Measurements from ENCODE around the gene CD300A.
"Not testable (repeated sequence)": the region's sequence is repeated elsewhere in the genome, so short reads cannot be mapped to it uniquely, and the experiment has no call there.

Gene CD300A

DNA sequence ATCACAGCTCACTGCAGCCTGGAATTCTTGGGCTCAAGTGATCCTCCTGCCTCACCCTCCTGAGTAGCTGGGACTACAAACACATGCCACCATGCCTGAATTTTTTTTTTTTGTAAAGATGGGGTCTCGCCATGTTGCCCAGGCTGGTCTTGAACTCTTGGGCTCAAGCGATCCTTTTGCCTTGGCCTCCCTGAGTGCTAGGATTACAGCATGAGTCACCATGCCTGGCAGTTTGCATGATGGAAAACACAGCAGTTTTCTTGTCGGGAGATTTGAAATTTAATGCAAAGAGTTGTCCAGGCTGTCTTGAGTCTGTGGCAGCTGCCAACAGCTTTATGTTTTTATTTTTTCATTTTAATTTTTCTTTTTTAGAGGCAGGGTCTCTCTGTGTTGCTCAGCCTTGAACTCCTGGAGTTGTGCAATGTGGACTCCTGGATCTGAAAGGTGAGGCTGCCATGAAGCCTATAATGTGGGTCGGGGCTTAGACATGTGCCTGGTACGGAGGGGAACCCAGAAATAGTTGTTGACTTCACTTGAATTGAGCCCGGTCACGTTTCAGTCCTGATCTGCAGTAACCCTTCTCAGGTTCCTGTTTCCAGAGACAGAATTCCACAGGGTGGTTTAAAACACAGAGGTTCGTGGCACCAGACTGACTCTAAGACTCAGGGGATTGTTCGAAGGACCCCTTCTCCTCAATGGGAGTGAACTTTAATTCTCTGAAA is 18.7 kb downstream of the CD300A start:
- no peak for DNase-seq

DNA sequence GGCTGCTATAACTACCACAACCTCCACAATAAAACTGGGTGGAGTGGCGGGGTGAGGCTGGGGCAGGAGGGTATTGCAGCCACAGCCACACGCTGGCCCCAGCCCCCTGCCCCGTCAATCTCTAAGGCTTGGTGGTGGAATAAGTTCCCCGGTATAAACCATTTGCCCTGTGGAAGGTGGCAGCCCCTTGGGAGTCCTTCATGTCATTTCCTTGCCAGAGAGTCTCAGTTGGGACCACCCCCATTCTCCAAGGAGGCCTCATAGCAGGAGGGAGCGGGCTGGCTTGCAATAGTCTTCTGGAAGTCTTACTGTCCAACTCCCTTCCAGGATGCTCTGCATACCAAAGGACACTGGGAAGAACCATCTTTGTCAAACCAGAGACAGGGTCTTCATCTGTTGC is 19.4 kb downstream of the CD300A start:
- no peak for DNase-seq

DNA sequence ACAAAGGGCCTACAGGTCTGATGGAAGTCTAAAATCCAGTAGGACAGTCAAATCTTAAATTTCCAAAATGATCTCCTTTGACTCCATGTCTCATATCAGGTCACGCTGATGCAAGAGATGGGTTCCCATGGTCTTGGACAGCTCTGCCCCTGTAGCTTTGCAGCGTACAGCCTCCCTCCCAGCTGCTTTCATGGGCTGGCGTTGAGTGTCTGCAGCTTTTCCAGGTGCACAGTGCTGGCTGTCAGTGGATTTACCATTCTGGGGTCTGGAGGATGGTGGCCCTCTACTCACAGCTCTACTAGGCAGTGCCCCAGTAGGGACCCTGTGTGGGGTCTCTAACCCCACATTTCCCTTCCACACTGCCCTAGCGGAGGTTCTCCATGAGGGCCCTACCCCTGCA is 21.8 kb downstream of the CD300A start:
- DNase-seq, result not testable (repeated sequence)

DNA sequence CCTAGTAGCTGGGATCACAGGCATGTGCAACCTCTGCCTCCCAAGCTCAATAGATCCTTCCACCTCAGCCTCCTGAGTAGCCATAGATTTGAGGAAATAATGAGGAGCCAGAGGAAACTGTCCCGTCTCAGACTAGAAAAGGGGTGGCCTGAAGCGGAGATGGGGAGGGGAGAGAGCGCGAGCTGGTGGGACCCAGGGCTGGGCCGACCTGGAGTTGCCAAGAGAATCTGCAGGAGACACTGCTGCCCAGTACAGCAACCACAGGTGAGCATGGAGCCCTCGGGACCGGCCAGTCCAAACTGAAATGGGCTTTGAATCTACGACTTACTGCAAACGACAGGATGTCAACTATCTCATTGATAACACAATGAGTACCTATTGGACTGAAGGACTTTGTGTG is 24.3 kb downstream of the CD300A start:
- no peak for DNase-seq

DNA sequence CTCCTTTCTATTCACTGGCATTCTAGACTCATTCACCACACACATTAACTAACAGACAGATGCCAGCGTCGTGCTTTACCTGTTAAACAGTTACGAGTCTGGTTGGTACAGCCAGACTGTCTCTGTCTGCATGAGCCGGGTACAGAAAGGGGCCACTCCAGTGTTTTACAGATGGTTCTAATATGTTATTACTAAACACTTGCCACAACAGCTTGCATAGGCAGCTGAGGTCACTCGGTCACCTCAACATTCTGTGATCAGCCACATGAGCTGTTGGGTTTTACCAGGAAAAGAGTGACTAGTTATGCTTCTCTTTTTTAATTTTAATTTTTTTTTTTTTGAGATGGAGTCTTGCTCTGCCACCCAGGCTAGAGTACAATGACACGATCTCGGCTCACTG is 25.2 kb downstream of the CD300A start:
- no peak for DNase-seq

DNA sequence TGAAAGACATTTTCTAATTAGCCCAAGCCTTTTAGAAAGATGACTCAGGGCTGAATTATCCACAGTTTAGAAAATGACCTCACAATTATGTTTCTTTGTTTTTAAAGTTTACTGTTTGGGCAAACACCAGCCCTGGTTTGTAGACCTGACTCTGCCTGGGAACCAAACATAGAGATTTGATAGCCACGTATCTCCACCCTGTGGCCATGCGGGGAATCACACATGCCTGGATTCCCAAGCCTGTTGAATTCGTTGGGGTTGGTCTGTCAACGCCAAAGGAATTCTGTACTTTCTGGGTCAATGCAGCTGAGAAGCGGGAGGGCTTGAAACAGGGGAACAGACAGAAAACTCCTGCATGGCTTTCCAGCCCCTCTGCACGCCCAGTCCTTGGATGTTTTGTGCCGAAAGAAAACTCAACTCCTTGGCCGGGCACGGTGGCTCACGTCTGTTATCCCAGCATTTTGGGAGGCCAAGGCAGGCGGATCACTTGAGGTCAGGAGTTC is 26.9 kb downstream of the CD300A start:
- DNase-seq, result no peak

DNA sequence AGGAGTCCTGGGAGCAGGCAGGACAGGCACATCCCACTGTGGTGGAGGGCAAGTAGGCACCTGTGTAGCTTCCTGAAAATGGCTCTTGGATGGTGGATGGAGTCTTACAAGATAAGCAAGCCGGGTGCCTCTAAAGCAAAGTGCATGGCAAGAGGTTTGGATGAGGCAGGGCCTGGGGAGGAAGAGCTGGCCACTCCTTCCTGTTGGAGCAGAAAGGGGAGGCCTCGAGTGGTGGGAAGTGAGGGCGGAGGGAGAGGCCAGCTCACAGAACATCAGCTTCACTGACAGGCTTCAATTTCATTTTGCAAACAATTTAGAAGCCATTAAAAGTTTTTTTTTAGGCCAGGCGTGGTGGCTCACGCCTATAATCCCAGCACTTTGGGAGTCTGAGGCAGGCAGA is 31.0 kb downstream of the CD300A start:
- DNase-seq, result no peak

DNA sequence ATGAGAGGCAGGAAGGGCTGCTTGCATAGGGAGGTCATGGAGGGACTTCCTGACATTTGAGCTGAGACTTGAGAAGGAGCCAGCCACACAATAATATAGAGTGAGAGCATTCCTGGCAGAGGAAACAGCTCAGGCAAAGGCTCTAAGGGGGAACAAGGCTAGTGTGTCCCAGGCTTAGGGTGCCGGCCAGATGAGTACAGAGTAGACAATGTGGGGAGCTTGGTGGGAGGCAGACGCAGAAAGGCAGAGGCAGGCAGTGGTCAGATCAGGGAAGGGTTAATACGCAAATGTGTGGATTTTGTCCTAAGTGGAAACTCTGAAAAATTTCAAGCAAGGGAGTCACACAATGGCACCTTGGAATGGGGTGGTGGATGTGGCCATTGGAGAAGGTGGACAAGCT is 33.6 kb downstream of the CD300A start:
- no peak for DNase-seq

DNA sequence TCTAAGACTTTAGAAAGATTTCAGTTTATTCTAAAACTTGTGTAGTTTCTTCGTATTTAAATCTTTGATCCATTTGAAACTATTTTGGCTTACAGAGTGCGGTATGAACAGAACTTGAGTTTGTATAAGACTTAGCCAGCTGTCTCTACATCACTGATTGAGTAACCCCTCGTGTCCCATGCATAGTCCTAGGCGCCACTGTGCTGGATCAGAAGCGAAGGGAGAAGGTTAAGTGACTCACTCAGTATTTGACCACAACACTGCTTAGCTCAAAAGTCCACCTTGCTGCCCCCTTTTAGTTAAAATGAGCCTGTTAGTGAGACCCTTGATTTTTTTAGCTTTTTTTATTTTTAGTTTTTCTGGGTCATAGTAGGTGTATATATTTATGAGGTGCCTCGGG is 36.4 kb downstream of the CD300A start:
- no peak for DNase-seq

DNA sequence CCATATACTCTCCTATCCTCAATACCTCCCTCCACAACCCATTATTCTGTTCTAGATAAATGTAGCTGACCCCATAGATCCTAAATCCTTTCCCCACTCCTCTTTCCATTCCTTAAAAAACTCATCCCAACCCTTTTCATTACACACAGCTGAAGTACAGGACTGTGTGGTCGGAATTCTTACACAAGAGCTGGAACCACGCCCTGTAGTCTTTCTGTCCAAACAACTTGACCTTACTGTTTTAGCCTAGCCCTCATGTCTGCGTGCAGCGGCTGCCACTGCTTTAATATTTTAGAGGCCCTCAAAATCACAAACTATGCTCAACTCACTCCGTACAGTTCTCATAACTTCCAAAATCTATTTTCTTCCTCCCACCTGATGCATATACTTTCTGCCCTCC is 37.5 kb downstream of the CD300A start:
- not testable (repeated sequence) for DNase-seq

DNA sequence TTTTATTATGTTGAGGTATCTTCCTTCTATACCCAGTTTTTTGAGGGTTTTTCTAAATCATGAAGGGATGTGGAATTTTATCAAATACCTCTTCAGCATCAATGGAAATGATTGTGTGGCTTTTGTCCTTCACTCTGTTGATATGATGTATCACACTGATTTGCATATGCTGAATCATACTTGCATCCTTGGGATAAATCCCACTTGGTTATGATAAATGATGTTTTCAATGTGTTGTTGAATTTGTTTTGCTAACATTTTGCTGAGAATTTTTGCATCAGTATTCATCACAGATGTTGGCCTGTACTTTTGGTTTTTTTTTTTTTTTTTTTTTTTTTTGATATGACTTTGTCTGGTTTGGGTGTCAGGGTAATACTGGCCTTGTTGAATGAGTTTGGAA is 41.7 kb downstream of the CD300A start:
- DNase-seq, result no peak

DNA sequence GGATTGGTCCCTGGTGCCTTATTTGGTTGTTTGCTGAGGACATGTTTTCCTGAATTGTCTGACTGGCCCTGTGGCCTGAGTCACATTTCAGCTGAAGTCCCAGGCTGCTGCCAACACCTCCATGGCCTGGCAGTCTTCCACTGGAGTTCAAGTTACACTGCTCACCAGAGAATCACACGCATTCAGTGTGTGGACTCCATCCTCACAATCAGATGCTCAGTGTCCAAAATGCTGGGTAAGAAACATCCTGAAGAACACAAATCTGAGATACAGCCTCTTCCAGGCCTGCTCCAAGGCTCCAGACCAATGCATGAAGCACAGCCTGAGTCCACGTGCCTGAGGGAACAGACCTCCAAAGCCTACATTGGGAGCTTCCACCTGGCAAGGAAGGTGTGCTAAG is 45.6 kb downstream of the CD300A start:
- DNase-seq, result no peak

DNA sequence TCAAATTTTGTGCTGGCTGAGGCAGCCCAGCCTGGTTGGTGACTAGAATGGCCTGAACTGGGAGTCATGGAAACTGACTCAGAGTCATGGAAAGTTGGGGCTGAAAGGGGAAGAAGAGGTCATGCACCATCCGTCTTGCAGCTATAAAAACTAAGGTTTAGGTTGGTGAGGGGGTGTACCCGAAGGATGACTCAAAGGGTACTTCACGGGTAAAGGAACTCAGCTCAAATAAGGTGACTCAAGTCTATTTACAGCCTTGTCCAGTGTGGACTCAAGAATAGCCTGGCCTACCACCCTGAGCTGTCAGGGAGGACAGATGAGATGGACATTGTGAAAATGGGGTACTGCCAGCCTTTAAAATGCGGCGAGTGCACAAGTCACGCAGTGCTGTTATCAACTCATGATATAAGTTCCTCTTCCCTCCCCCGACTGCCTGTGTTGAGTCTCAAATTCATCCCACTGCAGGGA is 46.2 kb downstream of the CD300A start:
- no peak for DNase-seq

DNA sequence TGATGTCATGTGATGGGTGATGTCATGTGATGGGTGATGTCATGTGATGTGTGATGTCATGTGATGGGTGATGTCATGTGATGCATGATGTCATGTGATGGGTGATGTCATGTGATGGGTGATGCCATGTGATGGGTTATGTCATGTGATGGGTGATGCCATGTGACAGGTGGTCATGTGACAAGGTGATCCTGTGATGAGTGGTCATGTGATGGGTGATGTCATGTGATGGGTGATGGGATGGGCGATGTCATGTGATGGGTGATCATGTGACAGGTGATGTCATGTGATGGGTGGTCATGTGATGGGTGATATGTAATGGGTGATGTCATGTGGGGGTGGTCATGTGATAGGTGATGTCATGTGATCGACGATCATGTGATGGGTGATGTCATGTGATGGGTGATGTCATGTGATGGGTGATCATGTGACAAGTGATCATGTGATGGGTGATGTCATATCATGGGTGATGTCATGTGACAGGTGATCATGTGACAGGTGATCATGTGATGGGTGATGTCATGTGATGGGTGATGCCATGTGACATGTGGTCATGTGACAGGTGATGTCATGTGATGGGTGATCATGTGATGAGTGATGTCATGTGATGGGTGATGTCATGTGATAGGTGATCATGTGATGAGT is 47.7 kb downstream of the CD300A start:
- DNase-seq, result no peak

DNA sequence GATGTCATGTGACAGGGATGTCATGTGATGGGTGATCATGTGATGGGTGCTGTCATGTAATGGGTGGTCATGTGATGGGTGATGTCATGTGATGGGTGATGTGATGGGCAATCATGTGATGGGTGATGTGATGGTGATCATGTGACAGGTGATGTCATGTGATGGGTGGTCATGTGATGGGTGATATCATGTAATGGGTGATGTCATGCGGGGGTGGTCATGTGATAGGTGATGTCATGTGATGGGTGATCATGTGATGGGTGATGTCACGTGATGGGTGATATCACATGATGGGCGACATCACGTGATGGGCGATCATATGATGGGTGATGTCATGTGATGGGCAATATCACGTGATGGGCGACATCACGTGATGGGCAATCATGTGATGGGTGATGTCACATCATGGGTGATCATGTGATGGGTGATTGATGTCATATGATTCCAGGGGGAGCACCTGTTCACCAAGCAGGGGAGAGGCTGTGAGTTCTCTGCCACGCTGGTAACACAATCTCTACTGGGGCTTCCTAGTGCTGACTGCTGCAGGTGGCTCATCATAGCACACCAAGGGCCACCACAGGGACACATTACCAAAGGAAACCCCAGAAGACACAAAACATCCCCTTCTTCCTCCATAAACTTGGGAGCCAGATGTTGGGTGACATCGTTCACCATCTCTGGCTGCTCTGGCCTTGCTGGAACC is 48.3 kb downstream of the CD300A start:
- DNase-seq, result no peak

DNA sequence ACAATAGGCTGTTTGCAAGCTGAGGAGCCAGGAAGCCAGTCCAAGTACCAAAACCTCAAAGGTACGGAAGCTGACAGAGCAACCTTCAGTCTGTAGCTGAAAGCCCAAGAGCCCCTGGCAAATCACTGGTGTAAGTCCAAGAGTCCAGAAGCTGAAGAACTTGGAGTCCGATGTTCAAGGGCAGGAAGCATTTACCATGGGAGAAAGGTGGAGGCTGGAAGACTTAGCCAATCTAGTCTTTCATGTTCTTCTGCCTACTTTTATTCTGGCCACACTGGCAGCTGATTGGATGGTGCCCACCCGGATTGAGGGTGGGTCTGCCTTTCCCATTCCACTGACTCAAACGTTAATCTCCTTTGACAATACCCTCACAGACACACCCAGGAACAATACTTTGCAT is 49.5 kb downstream of the CD300A start:
- no peak for DNase-seq

DNA sequence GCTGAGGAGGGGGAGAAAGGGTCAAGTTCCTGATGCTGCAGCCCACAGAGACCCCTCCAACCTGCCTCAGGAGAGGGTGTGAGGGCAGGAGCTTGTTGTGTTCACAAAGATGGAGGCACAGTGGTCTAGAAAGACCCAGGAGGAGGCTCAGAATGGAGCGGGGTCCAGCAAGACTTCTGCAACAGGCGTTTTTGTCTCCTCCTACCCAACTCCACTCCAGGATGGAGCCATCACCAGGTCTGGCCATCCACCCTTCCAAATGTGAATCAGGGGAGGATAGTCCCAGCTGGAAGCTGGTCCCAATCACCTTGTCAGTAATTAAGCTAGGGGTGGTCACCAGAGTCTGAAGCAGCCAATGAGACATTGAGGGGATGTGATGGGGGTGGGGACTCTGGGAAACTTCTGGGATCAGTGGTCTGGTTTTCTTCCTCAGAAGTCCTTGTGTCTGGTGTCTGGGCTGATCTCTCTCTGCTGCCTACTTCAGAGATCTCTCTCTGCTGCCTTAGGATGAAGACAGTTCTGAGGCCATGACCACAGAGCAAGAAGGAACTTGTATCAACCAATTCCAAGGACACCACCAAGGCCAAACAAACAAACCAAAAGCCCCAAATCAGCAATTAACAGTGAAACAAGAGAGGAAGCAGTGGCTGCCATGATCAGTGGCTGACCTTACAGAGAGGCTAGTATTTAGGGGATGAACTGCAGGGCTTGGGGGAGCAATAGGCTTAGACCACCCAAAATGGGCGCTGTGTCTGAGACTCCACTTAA is 50.3 kb downstream of the CD300A start:
- no peak for DNase-seq

DNA sequence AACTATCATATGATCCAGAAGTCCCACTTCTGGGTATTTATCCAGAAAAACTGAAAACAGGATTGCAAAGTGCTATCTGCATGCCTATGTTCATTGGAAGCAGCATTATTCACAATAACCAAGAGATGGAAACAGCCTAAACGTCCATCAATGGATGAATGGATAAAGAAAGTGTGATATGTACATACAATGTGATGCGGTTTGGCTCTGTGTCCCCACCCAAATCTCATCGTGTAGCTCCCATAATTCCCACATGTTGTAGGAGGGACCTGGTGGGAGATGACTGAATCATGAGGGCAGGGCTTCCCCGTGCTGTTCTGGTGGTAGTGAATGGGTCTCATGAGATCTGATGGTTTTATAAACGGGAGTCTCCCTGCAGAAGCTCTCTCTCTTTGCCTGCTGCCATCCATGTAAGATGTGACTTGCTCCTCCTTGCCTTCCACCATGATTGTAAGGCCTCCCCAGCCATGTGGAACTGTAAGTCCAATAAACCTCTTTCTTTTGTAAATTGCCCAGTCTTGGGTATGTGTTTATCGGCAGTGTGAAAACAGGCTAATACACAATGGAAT is 52.1 kb downstream of the CD300A start:
- not testable (repeated sequence) for DNase-seq

DNA sequence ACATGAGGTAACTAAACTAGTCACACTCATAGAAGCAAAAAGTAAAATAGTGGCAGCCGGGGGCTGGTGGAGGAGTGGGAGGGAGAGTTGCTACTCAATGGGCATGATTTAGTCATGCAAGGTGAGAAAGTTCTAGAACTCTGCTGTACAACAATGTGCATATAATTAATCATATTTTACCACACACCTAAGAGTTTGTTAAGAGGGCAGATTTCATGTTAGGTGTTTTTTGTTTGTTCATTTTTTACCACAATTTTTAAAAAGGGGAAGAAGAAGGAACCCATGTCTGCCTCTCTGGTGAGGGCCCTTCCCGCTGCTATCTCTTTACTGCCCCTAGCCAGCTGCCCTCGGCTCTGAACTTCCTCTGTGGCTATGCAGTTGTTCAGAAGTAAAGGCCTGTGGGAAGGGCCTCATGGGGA is 53.6 kb downstream of the CD300A start:
- DNase-seq, result no peak

DNA sequence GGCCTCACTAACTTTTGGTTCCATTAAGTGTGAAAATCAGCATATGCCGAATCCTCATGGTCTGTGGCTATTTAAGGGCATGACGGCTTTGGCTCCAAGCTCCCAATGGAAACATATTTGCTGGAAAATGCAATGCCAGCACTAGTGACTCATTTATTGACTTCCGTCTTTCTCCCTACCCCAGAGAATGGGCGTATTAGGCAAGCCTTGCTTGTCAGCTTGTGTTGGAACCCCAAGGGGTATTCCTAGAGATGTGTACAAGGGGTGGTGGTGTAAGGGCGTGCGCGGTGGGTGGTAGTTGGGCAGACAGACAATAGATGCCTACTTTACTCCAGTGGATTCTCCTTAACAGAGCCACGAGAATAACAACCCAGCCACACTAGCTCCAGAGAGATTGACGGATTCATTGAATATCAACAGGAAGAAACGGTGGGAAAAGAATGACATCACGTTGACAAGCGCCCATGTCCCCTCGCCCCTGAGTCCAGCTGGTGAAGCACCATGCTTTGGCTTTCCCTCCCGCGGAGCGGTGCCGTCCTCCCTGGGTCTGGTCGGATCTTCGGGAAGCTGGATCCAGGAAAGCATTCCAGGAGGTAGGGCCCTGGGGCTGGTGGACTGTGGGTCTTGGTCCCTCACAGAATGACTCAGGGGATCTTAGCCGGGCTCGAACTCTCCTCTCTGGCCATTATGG is 54.5 kb downstream of the CD300A start:
- DNase-seq, result no peak

DNA sequence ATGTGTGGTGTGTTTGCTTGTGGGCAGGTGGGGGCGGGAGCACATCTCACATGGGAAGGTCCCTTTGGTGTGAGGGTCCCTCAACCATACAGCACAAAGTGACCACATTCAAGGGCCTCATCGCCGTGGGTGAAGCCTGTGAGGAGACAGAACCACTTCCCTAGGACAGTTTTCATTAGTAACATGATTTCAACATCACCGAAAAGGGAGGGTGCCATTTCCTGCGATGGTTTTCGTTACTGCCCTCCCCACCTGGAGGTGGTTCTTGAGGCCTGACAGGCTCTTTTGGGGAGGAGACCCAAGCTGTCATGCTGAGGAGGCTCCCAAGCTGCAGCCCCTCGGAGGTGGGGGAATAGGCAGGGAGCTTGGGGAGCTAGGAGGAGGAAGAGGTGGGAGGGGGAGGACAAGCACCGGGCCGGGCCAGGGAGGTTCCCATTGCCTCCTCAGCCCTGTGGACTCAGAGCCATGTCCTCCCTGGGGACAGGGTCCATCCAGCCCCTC is 55.3 kb downstream of the CD300A start:
- no peak for DNase-seq
